Measurements from ENCODE around the gene NBDY.
A peak's percentile ranks its signal among the peaks of the same experiment; 100 is the strongest.
"Not testable (repeated sequence)": the region's sequence is repeated elsewhere in the genome, so short reads cannot be mapped to it uniquely, and the experiment has no call there.

Gene NBDY

DNA sequence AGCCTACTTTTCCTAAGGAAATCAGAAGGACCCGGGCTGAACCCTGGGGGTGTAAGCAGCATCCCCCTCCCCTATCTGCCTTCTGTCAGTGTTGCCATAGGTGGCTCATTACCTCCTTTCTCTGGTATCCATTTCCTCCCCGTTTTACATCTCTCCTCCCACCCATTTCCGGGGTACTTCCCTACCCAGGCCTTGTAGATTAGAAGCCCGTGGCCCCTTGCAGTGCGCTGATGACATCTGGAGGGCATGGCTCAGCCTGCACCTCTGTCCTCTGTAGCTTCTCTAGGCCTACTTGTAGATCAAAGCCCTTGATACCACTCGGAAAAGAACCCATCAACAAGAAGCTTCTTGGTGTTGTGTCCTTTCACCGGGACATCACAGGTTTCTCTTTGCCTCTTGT is 71.8 kb downstream of the NBDY start:
- DNase-seq (ENCODE audit: low spot score), result no peak

DNA sequence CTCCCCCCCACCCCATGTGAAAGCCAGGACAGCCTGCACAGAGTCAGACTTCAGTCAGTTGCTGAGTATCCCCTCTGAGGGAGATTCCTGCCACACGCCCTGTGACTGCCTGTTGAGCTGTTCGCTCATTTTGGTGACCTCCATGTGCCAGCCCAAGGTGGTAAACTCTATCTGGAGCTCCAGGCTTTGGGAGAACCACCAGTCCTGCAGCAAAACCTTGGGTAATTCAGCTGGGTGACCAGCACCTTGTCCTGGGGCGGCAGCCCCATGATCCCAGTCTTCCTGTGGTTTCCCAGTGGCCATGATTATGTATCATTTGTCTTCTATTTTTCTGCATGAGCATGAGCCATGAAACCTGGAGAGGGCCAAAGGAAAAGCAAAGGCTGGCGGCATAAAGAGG is 73.4 kb downstream of the NBDY start:
- DNase-seq (ENCODE audit: low spot score), result no peak

DNA sequence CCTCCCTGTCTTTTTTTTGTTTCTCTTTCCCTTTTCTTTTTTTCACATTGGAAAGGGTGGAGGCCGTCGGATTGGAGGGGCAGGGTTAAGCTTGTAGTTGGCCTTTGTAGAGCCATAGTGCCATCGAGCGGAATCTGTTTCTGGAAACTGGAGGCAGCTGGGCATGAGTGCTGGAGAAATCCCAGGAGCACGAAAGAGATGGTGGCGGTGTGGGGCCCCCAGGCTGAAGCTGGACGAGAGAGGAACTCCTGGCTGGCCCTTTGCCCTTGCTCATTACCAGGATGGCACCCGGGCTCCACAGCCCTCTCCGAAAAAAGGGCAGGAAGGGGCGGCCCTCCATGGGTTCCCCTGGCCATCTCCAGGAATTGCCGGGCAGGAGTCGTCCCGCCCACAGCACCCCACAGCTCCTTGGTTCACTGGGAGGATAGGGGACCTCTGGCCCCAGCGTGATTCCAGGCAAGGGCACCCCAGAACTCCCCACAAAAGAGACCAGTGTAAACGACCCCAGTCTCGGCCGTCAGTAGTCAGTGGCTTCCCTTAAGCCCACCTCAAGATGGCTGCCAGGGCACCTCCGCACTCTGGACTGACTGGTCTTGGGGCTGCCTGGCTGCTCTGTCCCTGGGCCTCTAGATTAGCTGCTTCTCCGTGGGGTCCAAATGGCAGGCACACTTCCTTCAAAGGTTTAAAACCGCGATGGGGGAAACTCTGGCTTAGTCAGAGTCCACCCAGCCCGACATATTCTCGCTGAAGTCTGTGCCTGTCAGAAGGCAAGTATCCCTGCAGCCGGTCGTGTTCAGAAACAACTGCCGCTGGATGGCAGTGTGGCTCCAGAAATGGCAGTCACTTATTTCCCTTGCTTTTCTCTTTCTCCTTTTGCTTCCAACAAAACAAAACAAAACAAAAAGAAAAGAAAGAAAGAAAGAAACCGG is 74.1 kb downstream of the NBDY start:
- peak; percentile 88 for DNase-seq (ENCODE audit: low spot score)

DNA sequence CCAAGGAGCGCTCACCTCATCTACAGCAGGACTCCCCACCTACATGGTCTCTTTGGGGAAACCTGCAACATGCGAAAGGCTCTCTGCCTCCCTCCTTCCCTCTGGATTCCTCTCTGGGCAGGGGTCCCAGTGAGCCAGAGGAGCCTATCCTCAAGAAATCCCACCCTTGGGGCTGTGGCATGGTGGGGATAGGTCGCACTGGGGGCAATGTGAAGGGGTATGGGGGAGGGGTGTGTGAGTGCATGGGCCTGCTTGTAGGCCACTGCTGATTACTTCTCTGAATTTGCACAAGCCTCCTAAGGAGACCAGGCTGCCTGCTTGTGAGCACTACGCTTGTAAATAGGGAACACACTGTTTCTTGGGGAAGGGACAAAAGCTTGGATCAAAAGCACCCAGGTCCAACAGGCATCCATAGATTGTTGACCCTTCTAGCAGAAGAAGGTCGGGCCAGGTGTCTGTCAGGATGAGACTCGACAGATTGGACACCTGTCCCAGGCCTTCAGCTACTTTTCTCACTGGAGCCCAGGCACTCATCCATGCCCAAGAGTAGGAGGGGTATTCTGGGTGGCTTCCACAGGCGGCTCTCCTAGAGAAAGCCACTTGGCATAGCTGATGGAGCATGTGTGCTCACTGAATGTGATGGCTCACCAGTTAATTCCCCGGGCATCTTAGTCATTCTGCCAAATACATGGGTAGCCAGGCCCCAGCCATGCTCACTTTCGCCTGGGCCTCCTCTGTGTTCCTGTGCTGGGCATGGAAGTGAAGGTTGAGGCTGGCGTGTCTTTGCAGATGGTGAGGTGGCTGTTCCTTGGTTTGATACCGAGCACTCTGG is 75.0 kb downstream of the NBDY start:
- no peak for DNase-seq (ENCODE audit: low spot score)

DNA sequence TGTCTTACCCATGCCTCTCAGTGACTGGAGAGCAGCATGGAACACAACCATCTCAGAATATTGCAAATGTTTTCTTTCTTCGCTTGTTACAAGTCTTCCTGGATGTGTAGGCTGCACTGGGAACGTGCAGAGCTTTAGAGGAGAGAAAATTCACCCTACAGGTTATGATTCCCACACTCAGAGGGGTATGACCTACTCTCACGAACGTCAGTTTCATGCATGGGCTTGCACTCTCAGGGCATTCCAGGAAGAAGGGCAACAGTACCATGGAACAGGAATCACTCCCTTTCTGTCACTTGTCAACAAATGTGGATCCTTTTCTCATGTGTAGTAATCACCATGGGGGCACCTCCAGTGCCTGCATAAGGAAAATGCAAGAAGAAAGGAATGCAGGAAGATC is 75.8 kb downstream of the NBDY start:
- DNase-seq (ENCODE audit: low spot score), result no peak

DNA sequence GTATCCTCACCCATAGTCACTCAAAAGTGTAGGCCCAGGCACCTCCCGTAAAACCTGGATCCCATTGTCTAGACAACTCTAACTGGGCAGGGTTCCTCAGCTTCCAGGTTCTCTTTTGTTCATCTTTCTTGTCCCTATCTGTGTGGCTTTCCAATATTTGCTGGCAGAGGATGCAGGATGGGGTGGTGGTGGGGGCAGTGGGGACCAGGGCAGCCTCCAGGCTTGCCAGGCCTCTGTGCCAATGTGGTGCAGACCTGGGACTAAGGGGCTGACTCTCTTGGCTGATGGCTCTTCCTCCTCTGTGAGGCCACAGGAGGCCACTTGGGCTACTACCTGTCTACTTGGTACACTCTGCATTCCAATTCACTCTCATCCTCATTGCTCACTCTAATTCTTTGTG is 76.4 kb downstream of the NBDY start:
- no peak for DNase-seq (ENCODE audit: low spot score)

DNA sequence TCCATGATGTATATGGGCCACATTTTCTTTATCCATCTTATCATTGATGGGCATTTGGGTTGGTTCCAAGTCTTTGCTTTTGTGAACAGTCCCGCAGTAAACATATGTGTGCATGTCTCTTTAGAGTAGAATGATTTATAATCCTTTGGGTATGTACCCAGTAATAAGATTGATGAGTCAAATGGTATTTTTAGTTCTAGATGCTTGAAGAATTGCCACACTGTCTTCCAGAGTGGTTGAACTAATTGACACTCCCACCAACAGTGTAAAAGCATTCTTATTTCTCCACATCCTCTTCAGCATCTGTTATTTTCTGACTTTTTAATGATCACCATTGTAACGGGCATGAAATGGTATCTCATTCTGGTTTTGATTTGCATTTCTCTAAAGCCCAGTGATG is 77.1 kb downstream of the NBDY start:
- not testable (repeated sequence) for DNase-seq (ENCODE audit: low spot score)

DNA sequence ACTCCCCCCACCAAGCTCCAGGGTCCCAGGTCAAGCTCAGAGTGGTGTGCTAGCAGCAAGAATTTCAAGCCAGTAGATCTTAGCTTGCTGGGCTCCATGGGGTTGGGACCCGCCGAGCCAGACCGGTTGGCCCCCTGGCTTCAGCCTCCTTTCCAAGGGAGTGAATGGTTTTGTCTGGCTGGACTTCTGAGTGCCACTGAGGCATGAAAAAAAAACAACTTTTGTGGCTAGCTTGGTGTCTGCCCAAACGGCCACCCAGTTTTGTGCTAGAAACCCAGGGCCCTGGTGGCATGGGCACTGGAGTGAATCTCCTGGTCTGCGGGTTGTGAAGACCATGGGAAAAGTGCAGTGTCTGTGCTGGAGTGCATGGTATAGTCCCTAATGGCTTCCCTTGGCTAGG is 82.6 kb downstream of the NBDY start:
- no peak for DNase-seq (ENCODE audit: low spot score)

DNA sequence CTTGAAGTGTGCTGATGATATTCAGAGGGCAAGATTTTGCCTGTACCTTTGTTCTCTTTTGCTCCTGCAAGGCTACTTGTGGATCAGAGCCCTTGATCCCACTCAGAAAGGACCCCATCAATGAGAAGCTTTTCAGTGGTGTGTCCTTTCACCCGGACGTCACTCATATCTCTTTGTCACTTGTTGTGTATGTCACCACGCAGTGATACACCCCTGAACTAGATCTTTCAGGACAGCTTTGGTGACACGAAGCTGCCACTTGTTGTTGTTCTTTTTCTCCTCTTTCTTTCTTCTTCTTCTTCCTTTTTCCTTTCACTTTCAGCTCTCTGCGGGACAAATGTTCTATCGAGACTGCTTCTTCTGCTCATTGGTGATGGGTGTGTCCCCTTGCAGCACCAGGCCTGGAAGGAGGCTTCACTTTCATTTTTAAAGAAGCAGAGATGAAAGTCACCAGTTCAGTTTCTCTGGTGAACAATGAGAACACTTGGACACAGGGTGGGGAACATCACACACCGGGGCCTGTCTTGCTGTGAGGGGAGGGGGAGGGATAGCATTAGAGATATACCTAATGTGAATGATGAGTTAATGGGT is 83.6 kb downstream of the NBDY start:
- DNase-seq (ENCODE audit: low spot score), result no peak

DNA sequence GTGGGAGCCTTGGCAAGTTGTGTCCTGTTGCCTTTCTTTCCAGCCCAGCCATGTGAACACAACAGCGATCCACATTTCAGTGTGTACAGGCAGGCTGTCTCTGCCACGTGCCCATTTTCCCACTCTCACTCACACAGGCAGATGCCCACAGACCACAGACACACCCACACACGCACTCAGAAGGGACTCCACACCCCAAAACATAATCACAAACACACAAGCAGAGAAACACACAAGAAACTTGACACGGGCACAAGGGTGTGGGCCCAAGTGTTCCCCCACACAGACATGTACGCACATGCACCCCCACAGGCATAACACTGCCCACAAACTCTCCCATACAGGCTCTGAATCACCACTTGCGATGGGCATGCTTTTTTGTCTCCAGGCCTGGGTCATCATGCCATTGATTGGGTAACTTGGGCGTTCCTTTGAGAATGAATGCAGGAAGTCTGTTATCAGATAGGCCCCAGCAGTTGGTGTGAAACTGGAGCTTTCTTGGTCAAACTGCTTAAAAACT is 84.3 kb downstream of the NBDY start:
- no peak for DNase-seq (ENCODE audit: low spot score)

DNA sequence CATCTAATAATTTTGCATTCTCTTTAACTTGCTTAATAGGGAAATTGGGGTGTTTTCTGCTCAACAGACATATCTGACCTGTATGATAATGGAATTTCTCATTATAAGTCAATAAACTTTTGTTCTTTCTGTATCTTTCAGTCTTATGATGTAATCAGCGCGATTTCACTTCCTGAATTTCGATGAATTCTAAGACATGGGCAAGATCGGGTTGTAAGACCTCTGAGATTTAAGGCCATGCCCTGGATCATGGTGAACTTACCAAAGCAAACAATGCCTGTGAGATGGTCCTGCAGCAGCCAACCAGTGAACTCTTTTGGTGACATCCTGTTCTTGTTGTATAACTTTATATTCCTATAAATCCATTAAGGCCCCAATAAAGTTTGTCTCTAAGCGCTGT is 88.1 kb downstream of the NBDY start:
- no peak for DNase-seq (ENCODE audit: low spot score)

DNA sequence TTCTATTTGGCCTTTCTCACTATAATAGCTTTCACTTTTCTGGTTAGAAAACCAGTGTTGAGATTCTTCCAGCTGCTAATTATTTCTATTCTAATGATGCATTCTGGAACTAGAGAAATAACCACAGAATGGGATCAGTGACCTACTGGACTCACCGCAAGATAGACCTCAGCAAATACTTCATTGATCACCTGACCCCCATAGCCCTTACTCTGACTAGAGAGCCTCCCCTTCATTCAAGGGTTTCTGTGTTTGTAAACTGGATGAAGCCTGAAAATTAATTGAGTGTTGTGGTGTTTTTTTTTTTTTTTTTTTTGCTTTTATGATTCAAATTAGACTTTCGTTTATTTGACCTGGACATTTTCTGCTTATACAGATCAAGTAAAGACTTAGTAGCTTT is 97.0 kb downstream of the NBDY start:
- DNase-seq (ENCODE audit: low spot score), result no peak

DNA sequence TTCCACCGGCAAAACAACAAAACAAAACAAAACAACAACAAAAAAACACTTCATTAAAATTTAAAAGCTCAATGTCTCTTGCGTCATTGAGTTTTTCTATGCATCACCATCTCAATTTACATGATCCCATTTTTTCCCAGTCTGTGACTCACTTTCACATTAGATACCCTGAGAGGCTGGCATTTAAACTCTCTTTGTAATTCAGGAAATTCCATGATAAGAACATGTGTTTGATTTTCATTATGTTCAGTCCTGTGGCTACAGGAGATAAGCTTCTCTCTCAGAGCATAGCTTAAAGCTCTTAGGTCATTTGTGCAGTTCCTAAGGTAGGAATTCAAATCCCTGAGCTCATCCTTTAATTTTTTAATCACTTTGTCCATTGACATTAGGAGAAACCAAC is 104.6 kb downstream of the NBDY start:
- no peak for DNase-seq (ENCODE audit: low spot score)

DNA sequence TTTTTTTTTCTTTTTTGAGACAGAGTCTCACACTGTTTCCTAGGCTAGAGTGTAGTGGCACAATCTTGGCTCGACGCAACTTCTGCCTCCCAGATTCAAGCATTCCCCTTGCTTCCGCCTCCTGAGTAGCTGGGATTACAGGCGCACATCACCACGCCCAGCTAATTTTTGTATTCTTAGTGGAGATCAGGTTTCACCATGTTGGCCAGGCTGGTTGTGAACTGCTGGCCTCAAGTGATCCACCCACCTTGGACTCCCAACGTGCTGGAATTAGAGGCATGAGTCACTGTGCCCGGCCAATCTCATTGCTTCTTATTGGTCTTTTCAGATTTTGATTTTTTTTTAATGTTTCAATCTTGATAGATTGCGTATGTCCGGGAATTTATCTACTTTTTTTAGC is 124.4 kb downstream of the NBDY start:
- DNase-seq (ENCODE audit: low spot score), result no peak

DNA sequence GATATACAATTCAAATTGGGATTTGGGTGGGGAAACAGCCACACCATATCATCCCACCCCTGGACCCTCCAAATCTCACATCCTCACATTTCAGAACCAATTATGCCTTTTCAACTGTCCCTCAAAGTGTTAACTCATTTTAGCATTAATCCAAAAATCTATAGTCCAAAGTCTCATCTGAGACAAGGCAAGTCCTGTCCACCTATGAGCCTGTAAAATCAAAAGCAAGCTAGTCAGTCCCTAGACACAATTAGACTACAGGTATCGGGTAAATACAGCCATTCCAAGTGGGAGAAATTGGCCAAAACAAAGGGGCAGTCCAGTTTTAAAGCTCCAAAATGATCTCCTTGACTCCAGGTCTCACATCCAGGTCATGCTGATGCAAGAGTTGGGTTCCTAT is 128.0 kb downstream of the NBDY start:
- no peak for DNase-seq (ENCODE audit: low spot score)

DNA sequence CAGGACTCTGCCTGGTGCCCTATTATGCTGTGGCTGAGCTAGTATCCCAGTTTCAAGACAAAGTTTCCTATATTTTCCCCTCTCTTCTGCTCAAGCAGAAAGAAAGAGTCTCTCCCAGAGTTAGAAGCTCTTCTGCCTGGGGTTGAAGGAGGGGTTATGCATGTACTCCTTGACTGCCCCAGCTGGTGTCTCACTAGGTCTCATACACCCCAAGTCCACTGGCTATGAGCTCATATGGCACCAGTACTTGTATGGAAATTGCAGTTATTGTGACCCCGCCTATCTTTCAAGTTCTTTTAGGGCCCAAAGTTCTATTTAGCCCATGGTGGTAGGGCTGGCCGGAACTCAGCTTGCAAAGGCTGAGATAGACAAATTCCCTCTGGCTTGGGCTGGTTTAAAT is 131.8 kb downstream of the NBDY start:
- no peak for DNase-seq (ENCODE audit: low spot score)

Data from Ammon's horn (tissue), 1 donor.